ENCODE data around the gene PLXNA4. TPM values are rescaled to one million over a fixed set of nuclear protein-coding genes. Genes with fewer than 3 reads are reported as not detected.

PLXNA4 gene
- polyA plus RNA-seq, 2 of the 4 experiments (the other 2 are of a cell fraction) = 0.12 to 0.34 TPM

- ATAC-seq (no peak), DNase-seq (ENCODE audit: low read depth in 1 of 2, low spot score in 1 of 2) (no peak), FAIRE-seq (no peak)
- ChIA-PET CTCF (no interaction called here), POLR2A (no interaction called here)
- Histone ChIP-seq H3K4me2 (no peak overlapping the region), H3K27ac (no peak overlapping the region), H3K4me1 (no peaks in the 10 kb centered on the region), H3K4me3 (no peak overlapping the region), H3K9me3 (no peaks in the 10 kb centered on the region)
- no peak for TF ChIP-seq MAZ (IDR thresholded peaks at IDR 0.05; ENCODE audit: borderline replicate concordance, low read depth, low read length)
- TF ChIP-seq HEYL (CRISPR knock-in tag; IDR thresholded peaks at IDR 0.05) = no peak
- TF ChIP-seq HOXB5 (CRISPR knock-in tag; IDR thresholded peaks at IDR 0.05) = no peak
- no peak for TF ChIP-seq BHLHE40 (IDR thresholded peaks at IDR 0.05; ENCODE audit: low read depth, low read length)
- 20% methylated on average over 4 of the region's 5 CpGs for WGBS (ENCODE audit: missing lambda C conversion rate)
Measured at GRCh38 chr7:132521423-132521822, 54.8 kb downstream of the PLXNA4 start.

GRCh38 chr7:132520591-132521280 lies 55.5 kb downstream of the PLXNA4 start:
- ChIA-PET CTCF (interaction anchor here (0.6 to 0.8 kb wide), 2 partner anchors 11 to 39 kb away, joined by 3 read pairs; no protein-coding TSS in a partner anchor), POLR2A (no interaction called here)
- FAIRE-seq = no peak
- Histone ChIP-seq H3K4me3 (no peak overlapping the region), H3K4me2 (no peak overlapping the region), H3K9me3 (no peaks in the 10 kb centered on the region), H3K4me1 (no peaks in the 10 kb centered on the region), H3K27ac (no peak overlapping the region)
- no peak for DNase-seq (ENCODE audit: low read depth in 1 of 2, low spot score in 1 of 2)
- TF ChIP-seq FOSB (CRISPR knock-in tag; IDR thresholded peaks at IDR 0.05) = no peak
- no peak for TF ChIP-seq ELK1 (IDR thresholded peaks at IDR 0.05; ENCODE audit: low read depth, low read length)
- TF ChIP-seq CTCF (IDR thresholded peaks at IDR 0.05) = no peak
- TF ChIP-seq ZFP36 (IDR thresholded peaks at IDR 0.05; ENCODE audit: borderline replicate concordance, partially characterized antibody) = no peak
- no peak for TF ChIP-seq HMGXB4 (CRISPR knock-in tag; IDR thresholded peaks at IDR 0.05; ENCODE audit: borderline replicate concordance)
- TF ChIP-seq HOXA7 (CRISPR knock-in tag; IDR thresholded peaks at IDR 0.05) = no peak
- TF ChIP-seq HOXB5 (CRISPR knock-in tag; IDR thresholded peaks at IDR 0.05) = no peak
- TF ChIP-seq CEBPB (IDR thresholded peaks at IDR 0.05) = no peak
- no peak for TF ChIP-seq FOSL2 (IDR thresholded peaks at IDR 0.05)
- TF ChIP-seq FOSL2 (CRISPR knock-in tag; IDR thresholded peaks at IDR 0.05) = no peak
- no peak for TF ChIP-seq EHF (CRISPR knock-in tag; IDR thresholded peaks at IDR 0.05)
- no peak for TF ChIP-seq BHLHE40 (IDR thresholded peaks at IDR 0.05; ENCODE audit: low read depth, low read length)
- TF ChIP-seq REST (IDR thresholded peaks at IDR 0.05) = no peak
- no peak for TF ChIP-seq JUNB (IDR thresholded peaks at IDR 0.05)
- TF ChIP-seq JUN (IDR thresholded peaks at IDR 0.05) = no peak
- no peak for TF ChIP-seq E2F6 (IDR thresholded peaks at IDR 0.05; ENCODE audit: borderline replicate concordance, low read depth)
- no peak for TF ChIP-seq PHF8 (IDR thresholded peaks at IDR 0.05; ENCODE audit: borderline replicate concordance, low read depth)
- no peak for ATAC-seq
- 56% methylated on average over 9 of the region's 9 CpGs for WGBS (ENCODE audit: missing lambda C conversion rate)

Data from A549 (cell line).